Upper lobe of left lung (tissue), 4 donors: ENCODE data around the gene NOB1.

Experiments
- EP300 ChIP-seq, 4 donors: sonication (generic); formaldehyde crosslinking; IDR thresholded peaks; one replicate each; pipeline ENCODE4 v1.5.1; 2017; ENCODE audit warnings: antibody characterized with exemption in 4 of 4, control low read depth in 2 of 4
- POLR2A ChIP-seq, 4 donors: fragments of 450-650 bp; IDR thresholded peaks; one replicate each; pipeline ENCODE4 v1.5.1; 2016 to 2017; ENCODE audit warnings: antibody characterized with exemption in 4 of 4, mild to moderate bottlenecking in 2 of 4
- POLR2AphosphoS5 ChIP-seq, 2 donors: sonication (generic); formaldehyde crosslinking; IDR thresholded peaks; one replicate each; pipeline ENCODE4 v1.5.1; 2017; ENCODE audit warnings: antibody characterized with exemption in 2 of 2
- TF ChIP-seq, protein P1 (sequence below), 6 experiments: fragments of 450-650 bp in 4 of 6; fragments of 200-600 bp in 2 of 6; sonication (generic) in 2 of 6; IDR thresholded peaks; one replicate each; pipeline ENCODE4 v1.5.1; 2016 to 2019; ENCODE audit warnings: antibody characterized with exemption in 6 of 6

- TF ChIP-seq POLR2A (IDR thresholded peaks at IDR 0.05): peak in 3 of 4 donors; percentile 13 to 71 (median 22)
- TF ChIP-seq, protein P1, sequence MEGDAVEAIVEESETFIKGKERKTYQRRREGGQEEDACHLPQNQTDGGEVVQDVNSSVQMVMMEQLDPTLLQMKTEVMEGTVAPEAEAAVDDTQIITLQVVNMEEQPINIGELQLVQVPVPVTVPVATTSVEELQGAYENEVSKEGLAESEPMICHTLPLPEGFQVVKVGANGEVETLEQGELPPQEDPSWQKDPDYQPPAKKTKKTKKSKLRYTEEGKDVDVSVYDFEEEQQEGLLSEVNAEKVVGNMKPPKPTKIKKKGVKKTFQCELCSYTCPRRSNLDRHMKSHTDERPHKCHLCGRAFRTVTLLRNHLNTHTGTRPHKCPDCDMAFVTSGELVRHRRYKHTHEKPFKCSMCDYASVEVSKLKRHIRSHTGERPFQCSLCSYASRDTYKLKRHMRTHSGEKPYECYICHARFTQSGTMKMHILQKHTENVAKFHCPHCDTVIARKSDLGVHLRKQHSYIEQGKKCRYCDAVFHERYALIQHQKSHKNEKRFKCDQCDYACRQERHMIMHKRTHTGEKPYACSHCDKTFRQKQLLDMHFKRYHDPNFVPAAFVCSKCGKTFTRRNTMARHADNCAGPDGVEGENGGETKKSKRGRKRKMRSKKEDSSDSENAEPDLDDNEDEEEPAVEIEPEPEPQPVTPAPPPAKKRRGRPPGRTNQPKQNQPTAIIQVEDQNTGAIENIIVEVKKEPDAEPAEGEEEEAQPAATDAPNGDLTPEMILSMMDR (IDR thresholded peaks at IDR 0.05): no peak
- TF ChIP-seq EP300 (IDR thresholded peaks at IDR 0.05): peak in 1 of 4 donors; percentile 52
- TF ChIP-seq POLR2AphosphoS5 (IDR thresholded peaks at IDR 0.05): peak; percentile 7 to 75
These were observed 28.2 kb downstream of the NOB1 start, which contains the start of gene NQO1 for GRCh38 chr16:69726313-69727060.
